SK-N-SH (cell line): ENCODE results near the gene HRH1. TPM values are rescaled to one million over a fixed set of nuclear protein-coding genes. Genes with fewer than 3 reads are reported as not detected.

ENCODE experiments used
- CTCF ChIA-PET: fragments of 300-600, 350-600 bp; formaldehyde crosslinking; extraction: SDS; loops from one replicate; lab custom pipeline; 2021; lab: Yijun Ruan, JAX
- POLR2A ChIA-PET: fragments of 350-600 bp; sonication (Branson Sonifier 250); formaldehyde crosslinking; extraction: SDS; loops from one replicate; lab custom pipeline; 2020; ENCODE audit warnings: antibody characterized with exemption, inconsistent platforms; lab: Yijun Ruan, JAX
- DNase-seq: peaks from one replicate; pipeline ENCODE4 v3.0.0; 2012
- H2AFZ ChIP-seq: fragments of 200-600 bp; sonication (generic); 2 replicates; pipeline ENCODE4 v1.8.1; 2016; ENCODE audit warnings: antibody characterized with exemption, mild to moderate bottlenecking, low read depth
- H3F3A ChIP-seq: fragments of 200-600 bp; sonication (generic); replicated peaks from 2 replicates; pipeline ENCODE3; 2016; ENCODE audit warnings: antibody characterized with exemption, mild to moderate bottlenecking; ENCODE audit not compliant: insufficient read depth
- H3K27ac ChIP-seq, 2 experiments: fragments of 200-500 bp in 1 of 2; fragments of 200-600 bp in 1 of 2; sonication (Bioruptor generic) in 1 of 2; sonication (generic), shearing (Covaris generic) in 1 of 2; 2 replicates each; pipeline versions ENCODE4 v1.5.1 to v1.6.1; 2014 to 2016; ENCODE audit warnings: low read depth in 2 of 2, inconsistent platforms in 1 of 2, low read length in 1 of 2, mild to moderate bottlenecking in 1 of 2, mixed read lengths in 1 of 2
- H3K27me3 ChIP-seq: fragments of 200-600 bp; sonication (generic), shearing (Covaris generic); 2 replicates; pipeline ENCODE4 v1.6.1; 2016; ENCODE audit warnings: mixed run types; ENCODE audit not compliant: insufficient read depth
- H3K36me3 ChIP-seq, 2 experiments: fragments of 200-500 bp in 1 of 2; fragments of 200-600 bp in 1 of 2; sonication (Bioruptor generic) in 1 of 2; sonication (generic) in 1 of 2; replicated peaks in 1 of 2; 2 replicates each; pipeline versions ENCODE3 to v1.5.1; 2014 to 2016; ENCODE audit warnings: low read length in 1 of 2, mild to moderate bottlenecking in 1 of 2; ENCODE audit not compliant: insufficient read depth in 2 of 2, control insufficient read depth in 1 of 2
- H3K4me1 ChIP-seq, 2 experiments: fragments of 200-500 bp in 1 of 2; fragments of 200-600 bp in 1 of 2; sonication (Bioruptor generic) in 1 of 2; sonication (generic), shearing (Covaris generic) in 1 of 2; 2 replicates each; pipeline versions ENCODE4 v1.5.1 to v1.6.1; 2014 to 2016; ENCODE audit warnings: low read depth in 1 of 2, low read length in 1 of 2, mixed run types in 1 of 2; ENCODE audit not compliant: insufficient read depth in 2 of 2, control insufficient read depth in 1 of 2
- H3K4me2 ChIP-seq: fragments of 200-600 bp; sonication (generic), shearing (Covaris generic); 2 replicates; pipeline ENCODE4 v1.6.1; 2017; ENCODE audit warnings: mixed run types
- H3K4me3 ChIP-seq, 2 experiments: fragments of 200-500 bp in 1 of 2; fragments of 200-600 bp in 1 of 2; sonication (Bioruptor generic) in 1 of 2; sonication (generic), shearing (Covaris generic) in 1 of 2; 2 replicates each; pipeline versions ENCODE4 v1.5.1 to v1.8.1; 2014 to 2016; ENCODE audit warnings: low read depth in 2 of 2, inconsistent platforms in 1 of 2, low read length in 1 of 2, mild to moderate bottlenecking in 1 of 2, mixed read lengths in 1 of 2, moderate library complexity in 1 of 2
- H3K79me2 ChIP-seq: fragments of 200-600 bp; sonication (generic); 2 replicates; pipeline ENCODE4 v1.8.1; 2017; ENCODE audit warnings: mild to moderate bottlenecking; ENCODE audit not compliant: insufficient read depth
- H3K9ac ChIP-seq: fragments of 200-600 bp; sonication (generic); 2 replicates; pipeline ENCODE4 v1.6.1; 2017; ENCODE audit warnings: mixed run types
- H3K9me2 ChIP-seq: fragments of 200-600 bp; sonication (generic); 2 replicates; pipeline ENCODE4 v1.6.1; 2017; ENCODE audit warnings: mixed run types
- H3K9me3 ChIP-seq: fragments of 200-600 bp; sonication (generic); 2 replicates; pipeline ENCODE4 v1.6.1; 2017; ENCODE audit warnings: mixed run types, mild to moderate bottlenecking, moderate library complexity
- H4K20me1 ChIP-seq: fragments of 200-600 bp; sonication (generic); 2 replicates; pipeline ENCODE4 v1.6.1; 2017; ENCODE audit warnings: mild to moderate bottlenecking, mixed run types; ENCODE audit not compliant: insufficient read depth
- CTCF ChIP-seq: fragments of 200-600 bp; sonication (generic); IDR thresholded peaks from 2 replicates; pipeline ENCODE4 v1.6.1; 2017; ENCODE audit warnings: antibody characterized with exemption, mild to moderate bottlenecking, moderate library complexity
- GABPA ChIP-seq: IDR thresholded peaks from 2 replicates; pipeline ENCODE4 v1.4.0; 2012; ENCODE audit warnings: low read depth, mild to moderate bottlenecking
- MEF2A ChIP-seq: IDR thresholded peaks from 2 replicates; pipeline ENCODE4 v1.4.0; 2012; ENCODE audit warnings: low read depth, borderline replicate concordance
- MXI1 ChIP-seq: IDR thresholded peaks from 2 replicates; pipeline ENCODE4 v1.6.1; 2012; ENCODE audit warnings: mild to moderate bottlenecking, low read depth, low read length, improper control_type of control experiment
- PBX3 ChIP-seq: IDR thresholded peaks from 2 replicates; pipeline ENCODE4; 2012
- POLR2AphosphoS5 ChIP-seq: IDR thresholded peaks from 2 replicates; pipeline ENCODE4 v1.6.1; 2012; ENCODE audit warnings: low read depth, low read length
- RCOR1 ChIP-seq: fragments of 150-350 bp; IDR thresholded peaks from 2 replicates; pipeline ENCODE4 v1.6.1; 2017; ENCODE audit warnings: antibody characterized with exemption, low read length
- SIN3A ChIP-seq: IDR thresholded peaks from 2 replicates; pipeline ENCODE4 v1.6.1; 2012; ENCODE audit warnings: low read depth, mild to moderate bottlenecking, low read length, moderate library complexity, borderline replicate concordance
- SMC3 ChIP-seq: IDR thresholded peaks from 2 replicates; pipeline ENCODE4 v1.6.1; 2012; ENCODE audit warnings: low read depth, low read length, improper control_type of control experiment
- TAF1 ChIP-seq: IDR thresholded peaks from 2 replicates; pipeline ENCODE4 v1.6.1; 2012; ENCODE audit warnings: low read depth, mild to moderate bottlenecking, low read length, moderate library complexity, borderline replicate concordance
- TEAD4 ChIP-seq: IDR thresholded peaks from 2 replicates; pipeline ENCODE4 v1.4.0; 2012; ENCODE audit warnings: mild to moderate bottlenecking, borderline replicate concordance; ENCODE audit not compliant: insufficient read depth
- ZBTB33 ChIP-seq: IDR thresholded peaks from 2 replicates; pipeline ENCODE4 v1.4.0; 2012; ENCODE audit warnings: low read depth, borderline replicate concordance
- WGBS: methylation state at CpG from one replicate; pipeline ENCODE4 v1.1.6; 2017; ENCODE audit warnings: low lambda C conversion rate; 5-methylcytosine and 5-hydroxymethylcytosine counted together
- polyA plus RNA-seq, 3 experiments: library from polyadenylated mRNA; depleted of rRNA; stranded (reverse); fragments of >200 nt; gene quantifications; 2 replicates each; pipeline ENCODE4 v1.2.3, GENCODE V29; 2012
- TF ChIP-seq, protein P1 (sequence below): IDR thresholded peaks from 2 replicates; pipeline ENCODE4 v1.6.1; 2012; ENCODE audit warnings: mild to moderate bottlenecking, low read depth, low read length, moderate library complexity

HRH1 gene
- polyA plus RNA-seq, 1 of the 3 experiments (the other 2 are of a cell fraction) = 6.2 TPM

GRCh38 chr3:11159421-11159904 lies 5.2 kb downstream of the HRH1 start (continued):
- no peak for TF ChIP-seq ZBTB33
- TF ChIP-seq, protein P1, sequence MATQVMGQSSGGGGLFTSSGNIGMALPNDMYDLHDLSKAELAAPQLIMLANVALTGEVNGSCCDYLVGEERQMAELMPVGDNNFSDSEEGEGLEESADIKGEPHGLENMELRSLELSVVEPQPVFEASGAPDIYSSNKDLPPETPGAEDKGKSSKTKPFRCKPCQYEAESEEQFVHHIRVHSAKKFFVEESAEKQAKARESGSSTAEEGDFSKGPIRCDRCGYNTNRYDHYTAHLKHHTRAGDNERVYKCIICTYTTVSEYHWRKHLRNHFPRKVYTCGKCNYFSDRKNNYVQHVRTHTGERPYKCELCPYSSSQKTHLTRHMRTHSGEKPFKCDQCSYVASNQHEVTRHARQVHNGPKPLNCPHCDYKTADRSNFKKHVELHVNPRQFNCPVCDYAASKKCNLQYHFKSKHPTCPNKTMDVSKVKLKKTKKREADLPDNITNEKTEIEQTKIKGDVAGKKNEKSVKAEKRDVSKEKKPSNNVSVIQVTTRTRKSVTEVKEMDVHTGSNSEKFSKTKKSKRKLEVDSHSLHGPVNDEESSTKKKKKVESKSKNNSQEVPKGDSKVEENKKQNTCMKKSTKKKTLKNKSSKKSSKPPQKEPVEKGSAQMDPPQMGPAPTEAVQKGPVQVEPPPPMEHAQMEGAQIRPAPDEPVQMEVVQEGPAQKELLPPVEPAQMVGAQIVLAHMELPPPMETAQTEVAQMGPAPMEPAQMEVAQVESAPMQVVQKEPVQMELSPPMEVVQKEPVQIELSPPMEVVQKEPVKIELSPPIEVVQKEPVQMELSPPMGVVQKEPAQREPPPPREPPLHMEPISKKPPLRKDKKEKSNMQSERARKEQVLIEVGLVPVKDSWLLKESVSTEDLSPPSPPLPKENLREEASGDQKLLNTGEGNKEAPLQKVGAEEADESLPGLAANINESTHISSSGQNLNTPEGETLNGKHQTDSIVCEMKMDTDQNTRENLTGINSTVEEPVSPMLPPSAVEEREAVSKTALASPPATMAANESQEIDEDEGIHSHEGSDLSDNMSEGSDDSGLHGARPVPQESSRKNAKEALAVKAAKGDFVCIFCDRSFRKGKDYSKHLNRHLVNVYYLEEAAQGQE = no peak
- no peak for TF ChIP-seq SMC3
- no peak for TF ChIP-seq TAF1
- TF ChIP-seq POLR2AphosphoS5 = no peak
- peak; percentile 60 for TF ChIP-seq PBX3
- no peak for TF ChIP-seq GABPA
- no peak for TF ChIP-seq SIN3A
- TF ChIP-seq CTCF = no peak
- TF ChIP-seq MEF2A = no peak
- TF ChIP-seq MXI1 = no peak
- TF ChIP-seq RCOR1 = no peak

DNA sequence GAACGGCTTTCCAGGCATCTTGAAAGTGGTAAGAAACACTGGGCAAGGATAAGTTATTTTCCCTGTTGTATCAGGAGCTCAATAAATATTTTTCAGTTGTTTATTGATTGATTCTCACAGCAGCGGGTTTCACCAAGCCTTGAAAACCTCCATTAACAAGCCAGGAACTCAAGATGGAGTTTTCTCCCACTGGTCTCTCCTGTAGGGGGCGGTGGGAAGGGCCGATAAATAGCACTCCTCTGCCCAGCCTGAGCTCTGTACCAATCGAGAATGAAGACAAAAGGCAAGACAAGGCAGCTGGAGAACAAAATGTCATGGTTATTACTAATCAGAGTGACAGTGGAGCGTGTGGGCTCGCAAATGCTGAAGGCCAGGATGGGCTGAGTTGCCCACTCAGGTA lies 7.4 kb downstream of the HRH1 start:
- Histone ChIP-seq H3K4me1 (peaks cover 0 to 14% of the 10 kb centered on the region in 2 experiments; a peak in 3 of 4 replicates), H3F3A (peaks cover 14% of the 10 kb centered on the region), H3K36me3 (peaks cover 15 to 19% of the 10 kb centered on the region in 2 experiments), H3K4me2 (no peak overlapping the region), H4K20me1 (peaks cover 47% of the 10 kb centered on the region), H3K9me2 (no peaks in the 10 kb centered on the region), H3K9ac (no peak overlapping the region), H3K79me2 (peaks cover 100% of the 10 kb centered on the region), H3K27ac (no peak overlapping the region), H3K9me3 (no peaks in the 10 kb centered on the region), H2AFZ (no peak overlapping the region), H3K4me3 (no peak overlapping the region), H3K27me3 (no peaks in the 10 kb centered on the region)
- no peak for DNase-seq
- 90% methylated on average over 7 of the region's 7 CpGs for WGBS
- POLR2A ChIA-PET = no interaction called here
- no peak for TF ChIP-seq TEAD4
- TF ChIP-seq CTCF = 0 out of 2 replicates have a peak, but pooled peaks have one; percentile 24
- TF ChIP-seq, all 33 proteins: peak for 1
- CTCF ChIA-PET = interaction anchor here (0.6 to 1.5 kb wide), 5 partner anchors 11 to 173 kb away, joined by 3 to 9 read pairs (median 4); no protein-coding TSS in a partner anchor
